Occipital lobe (tissue), 1 donor: ENCODE results near the gene CXCR1. TPM values are rescaled to one million over a fixed set of nuclear protein-coding genes. Genes with fewer than 3 reads are reported as not detected.

Source experiments
- total RNA-seq: library from RNA; depleted of rRNA; stranded (reverse); fragments of >200 nt; gene quantifications from one replicate; pipeline ENCODE4 v1.2.3, GENCODE V29; 2014

The CXCR1 gene
- total RNA-seq, 1 donor from 2014 or later = not detected

Other genes with a start within 250 kb of the CXCR1 start
- gene TNS1, start 164.0 kb downstream of the CXCR1 start, total RNA-seq = 3.1 TPM
- 0.78 TPM for gene RUFY4, start 97.7 kb downstream of the CXCR1 start, total RNA-seq
- gene CXCR2, start 40.9 kb downstream of the CXCR1 start, total RNA-seq = 2.3 TPM
- gene ARPC2, start 50.2 kb upstream of the CXCR1 start, total RNA-seq = 110 TPM
- not detected for gene GPBAR1, start 94.1 kb upstream of the CXCR1 start, total RNA-seq
- 105 TPM for gene AAMP, start 103.2 kb upstream of the CXCR1 start, total RNA-seq
- gene PNKD, start 103.6 kb upstream of the CXCR1 start, total RNA-seq = 18.2 TPM
- 16.2 TPM for gene TMBIM1, start 125.5 kb upstream of the CXCR1 start, total RNA-seq
- gene CATIP, start 189.9 kb upstream of the CXCR1 start, total RNA-seq = 0.31 TPM
- 1.7 TPM for gene SLC11A1, start 215.3 kb upstream of the CXCR1 start, total RNA-seq
- gene CTDSP1, start 232.9 kb upstream of the CXCR1 start, total RNA-seq = 13.3 TPM